Activated CD4-positive, alpha-beta T cell treated with anti-CD3 and anti-CD28 coated beads, Interleukin-2, amount 10 ng/mL, durations not matched to agents 24 days and 14 days (primary cell): Measurements from ENCODE around the gene MAP4K5. TPM values are rescaled to one million over a fixed set of nuclear protein-coding genes. Genes with fewer than 3 reads are reported as not detected.

ENCODE experiments used
- DNase-seq: peaks from one replicate; pipeline ENCODE4 v3.0.0; 2022
- H3K27ac Mint-ChIP-seq: one replicate; pipeline ENCODE4 v1.8.0; 2022; ENCODE audit warnings: mild to moderate bottlenecking, mixed read lengths
- H3K27me3 Mint-ChIP-seq: one replicate; pipeline ENCODE4 v1.8.0; 2022; ENCODE audit warnings: mixed read lengths
- H3K36me3 Mint-ChIP-seq: one replicate; pipeline ENCODE4 v1.8.0; 2022; ENCODE audit warnings: low read depth, mild to moderate bottlenecking, mixed read lengths
- H3K4me1 Mint-ChIP-seq: one replicate; pipeline ENCODE4 v1.8.0; 2021; ENCODE audit warnings: mixed read lengths
- H3K4me3 Mint-ChIP-seq: one replicate; pipeline ENCODE4 v1.8.0; 2022; ENCODE audit warnings: mild to moderate bottlenecking, moderate library complexity, mixed read lengths
- H3K9me3 Mint-ChIP-seq: one replicate; pipeline ENCODE4 v1.8.0; 2021; ENCODE audit warnings: mixed read lengths
- intact Hi-C: fragments of 100-400 bp; cut with micrococcal nuclease; formaldehyde crosslinking; loops from one replicate; pipeline ENCODE4 v1.15.1; 2023
- total RNA-seq: library from RNA; stranded (reverse); gene quantifications from 2 replicates; pipeline ENCODE4 v1.2.3, GENCODE V29; 2022

MAP4K5 gene
- total RNA-seq, 1 donor from 2014 or later: 24.6 TPM

DNA sequence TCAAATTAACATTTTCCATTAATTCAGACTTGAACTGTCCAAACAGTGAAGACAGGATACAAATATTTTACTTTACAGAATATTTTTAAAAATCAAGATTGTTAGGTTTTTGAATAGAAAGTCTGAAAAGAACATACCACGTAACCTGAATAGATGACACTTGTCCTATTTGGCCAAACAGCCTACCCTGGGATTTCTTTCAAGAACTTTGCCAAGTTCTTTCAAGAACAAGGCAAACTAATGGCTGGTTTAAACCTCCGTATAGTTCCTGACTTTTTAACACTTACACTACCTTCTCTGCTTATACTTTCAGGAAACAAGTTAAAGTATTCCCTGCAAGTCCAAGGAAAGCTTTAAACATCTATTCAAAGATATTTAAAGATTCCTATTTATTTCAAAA is 35.0 kb downstream of the MAP4K5 start:
- Mint-ChIP-seq H3K27me3 (no peaks in the 10 kb centered on the region), H3K4me3 (no peak overlapping the region), H3K4me1 (peaks cover 7% of the 10 kb centered on the region), H3K9me3 (no peaks in the 10 kb centered on the region), H3K36me3 (peaks cover 9% of the 10 kb centered on the region), H3K27ac (no peak overlapping the region)
- no peak for DNase-seq
- intact Hi-C loops: no loop called here

DNA sequence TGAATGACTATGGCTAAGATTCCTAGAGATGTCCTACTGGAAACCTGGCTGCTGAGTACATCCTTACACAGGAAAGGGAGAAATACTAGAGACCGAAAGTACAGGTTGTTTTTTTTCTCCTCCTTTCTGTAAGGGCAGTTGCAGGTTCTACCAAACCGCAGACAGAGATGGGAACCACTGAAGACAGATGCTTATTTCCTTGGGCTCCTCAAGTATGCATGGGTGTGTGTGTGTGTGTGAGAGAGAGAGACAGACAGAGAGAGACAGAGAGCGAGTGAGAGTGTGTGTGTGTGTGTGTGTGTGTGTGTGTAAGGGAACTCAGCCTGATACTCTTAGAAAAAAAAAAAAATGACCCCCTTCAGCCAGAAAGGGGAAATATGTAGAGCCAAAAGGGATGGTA is 42.5 kb downstream of the MAP4K5 start:
- no peak for DNase-seq
- Mint-ChIP-seq H3K27me3 (no peaks in the 10 kb centered on the region), H3K4me3 (no peak overlapping the region), H3K9me3 (no peaks in the 10 kb centered on the region), H3K27ac (no peak overlapping the region), H3K4me1 (no peaks in the 10 kb centered on the region), H3K36me3 (peaks cover 5% of the 10 kb centered on the region)
- intact Hi-C loops: no loop called here

DNA sequence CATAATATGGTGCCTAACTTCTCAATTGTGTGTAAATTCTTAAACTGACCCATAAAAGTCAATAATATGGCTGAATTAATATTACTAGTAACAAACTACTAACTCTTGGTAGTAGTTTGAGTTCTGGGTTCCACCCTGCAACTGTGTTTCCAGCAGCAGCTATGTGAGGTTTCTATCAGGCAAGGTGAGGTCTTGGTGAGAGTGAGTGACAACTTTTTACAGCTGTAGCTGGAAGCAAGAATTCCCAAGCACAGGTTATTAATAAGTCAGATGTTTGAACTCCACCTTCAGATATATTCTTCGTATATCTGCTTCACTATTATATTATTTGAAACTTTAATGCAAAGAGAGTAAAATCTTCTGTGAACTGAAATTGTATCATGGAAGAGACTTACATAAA is 43.8 kb downstream of the MAP4K5 start:
- intact Hi-C loops: no loop called here
- DNase-seq: no peak
- no peak overlapping the region for H3K27ac Mint-ChIP-seq
- no peaks in the 10 kb centered on the region for H3K4me1 Mint-ChIP-seq
- H3K4me3 Mint-ChIP-seq: no peak overlapping the region
- H3K36me3 Mint-ChIP-seq: peaks cover 3% of the 10 kb centered on the region
- H3K27me3 Mint-ChIP-seq: no peaks in the 10 kb centered on the region
- H3K9me3 Mint-ChIP-seq: no peaks in the 10 kb centered on the region

DNA sequence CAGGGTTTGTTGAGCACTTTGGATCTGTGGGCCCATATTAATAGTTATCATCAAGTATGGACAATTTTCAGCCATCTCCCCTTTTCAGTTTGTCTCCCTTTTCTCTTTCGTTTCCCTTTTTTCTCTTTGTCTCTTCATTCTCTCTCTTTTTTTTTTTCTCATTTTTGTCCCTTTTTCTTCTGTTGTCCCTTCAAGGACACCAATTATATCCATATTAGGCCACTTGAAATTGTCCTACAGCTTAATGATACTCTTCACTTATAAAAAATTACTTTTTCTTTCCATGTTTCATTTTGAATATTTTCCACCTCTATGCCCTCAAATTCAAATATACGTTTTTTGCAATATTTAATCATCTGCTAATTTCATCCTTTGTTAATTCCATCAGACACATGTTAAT is 53.3 kb downstream of the MAP4K5 start:
- Mint-ChIP-seq H3K4me1 (no peaks in the 10 kb centered on the region), H3K27me3 (no peaks in the 10 kb centered on the region), H3K36me3 (peaks cover 36% of the 10 kb centered on the region), H3K9me3 (peaks cover 24% of the 10 kb centered on the region), H3K4me3 (no peak overlapping the region), H3K27ac (no peak overlapping the region)
- no peak for DNase-seq
- intact Hi-C loops: no loop called here

DNA sequence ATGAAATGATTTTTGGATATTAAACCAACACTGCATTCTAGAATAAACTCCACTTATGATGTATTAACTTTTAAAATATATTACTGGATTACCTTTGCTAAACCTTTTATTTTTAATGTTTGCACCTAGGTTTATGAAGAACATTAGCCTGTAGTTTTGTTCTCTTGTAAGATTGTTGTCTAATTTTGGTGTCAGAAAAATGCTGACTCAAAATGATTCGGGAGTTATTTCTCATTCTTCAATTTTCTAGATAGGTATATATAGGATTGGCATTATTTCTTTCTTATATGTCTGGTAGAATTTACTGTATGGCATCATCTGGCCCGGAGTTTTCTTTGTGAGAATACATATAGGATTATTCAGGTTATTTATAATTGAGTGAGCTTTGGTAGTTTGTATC is 54.6 kb downstream of the MAP4K5 start:
- Mint-ChIP-seq H3K9me3 (peaks cover 26% of the 10 kb centered on the region), H3K27ac (no peak overlapping the region), H3K4me3 (no peak overlapping the region), H3K4me1 (no peaks in the 10 kb centered on the region), H3K27me3 (no peaks in the 10 kb centered on the region), H3K36me3 (peaks cover 49% of the 10 kb centered on the region)
- intact Hi-C loops: no loop called here
- no peak for DNase-seq

DNA sequence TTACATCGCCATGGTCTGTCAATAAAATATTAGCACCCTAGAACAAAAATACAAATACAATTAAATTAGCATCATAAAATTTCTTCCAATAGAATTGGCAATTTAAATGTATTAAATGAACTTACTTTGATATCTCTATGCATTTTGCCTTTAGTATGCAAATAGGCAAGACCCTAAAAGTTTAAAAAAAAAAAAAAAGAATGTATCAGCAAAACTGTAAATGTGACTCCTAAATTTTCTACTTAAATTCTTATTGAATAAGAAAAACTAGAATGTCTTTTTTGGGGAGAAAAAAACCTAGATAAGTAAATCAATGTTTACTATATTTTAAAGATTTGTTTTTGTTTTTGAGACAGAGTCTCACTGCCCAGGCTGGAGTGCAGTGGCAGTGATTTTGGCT is 56.2 kb downstream of the MAP4K5 start:
- no peaks in the 10 kb centered on the region for H3K4me1 Mint-ChIP-seq
- H3K36me3 Mint-ChIP-seq: peaks cover 61% of the 10 kb centered on the region
- H3K27ac Mint-ChIP-seq: no peak overlapping the region
- peaks cover 26% of the 10 kb centered on the region for H3K9me3 Mint-ChIP-seq
- H3K27me3 Mint-ChIP-seq: no peaks in the 10 kb centered on the region
- intact Hi-C loops: no loop called here
- H3K4me3 Mint-ChIP-seq: no peak overlapping the region
- DNase-seq: no peak

DNA sequence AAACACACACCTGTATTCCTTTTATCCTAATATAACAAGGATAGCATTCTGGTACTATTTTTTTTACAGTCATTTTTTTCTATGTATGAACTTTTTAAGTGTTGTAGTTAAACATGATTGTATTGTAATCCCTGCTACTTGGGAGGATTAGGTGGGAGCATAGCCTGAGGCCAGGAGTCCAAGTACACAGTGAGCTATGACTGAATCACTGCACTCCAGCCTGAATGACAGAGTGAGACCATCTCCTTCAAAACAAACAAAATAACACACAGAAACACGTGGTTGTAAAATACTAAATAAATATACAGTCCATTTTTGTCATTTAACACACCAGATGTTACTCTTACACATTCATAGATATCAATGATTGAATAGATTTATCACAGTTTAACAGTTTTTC is 56.9 kb downstream of the MAP4K5 start:
- DNase-seq: no peak
- H3K9me3 Mint-ChIP-seq: peaks cover 26% of the 10 kb centered on the region
- peaks cover 68% of the 10 kb centered on the region for H3K36me3 Mint-ChIP-seq
- no peak overlapping the region for H3K27ac Mint-ChIP-seq
- no peaks in the 10 kb centered on the region for H3K4me1 Mint-ChIP-seq
- intact Hi-C loops: no loop called here
- no peaks in the 10 kb centered on the region for H3K27me3 Mint-ChIP-seq
- no peak overlapping the region for H3K4me3 Mint-ChIP-seq

DNA sequence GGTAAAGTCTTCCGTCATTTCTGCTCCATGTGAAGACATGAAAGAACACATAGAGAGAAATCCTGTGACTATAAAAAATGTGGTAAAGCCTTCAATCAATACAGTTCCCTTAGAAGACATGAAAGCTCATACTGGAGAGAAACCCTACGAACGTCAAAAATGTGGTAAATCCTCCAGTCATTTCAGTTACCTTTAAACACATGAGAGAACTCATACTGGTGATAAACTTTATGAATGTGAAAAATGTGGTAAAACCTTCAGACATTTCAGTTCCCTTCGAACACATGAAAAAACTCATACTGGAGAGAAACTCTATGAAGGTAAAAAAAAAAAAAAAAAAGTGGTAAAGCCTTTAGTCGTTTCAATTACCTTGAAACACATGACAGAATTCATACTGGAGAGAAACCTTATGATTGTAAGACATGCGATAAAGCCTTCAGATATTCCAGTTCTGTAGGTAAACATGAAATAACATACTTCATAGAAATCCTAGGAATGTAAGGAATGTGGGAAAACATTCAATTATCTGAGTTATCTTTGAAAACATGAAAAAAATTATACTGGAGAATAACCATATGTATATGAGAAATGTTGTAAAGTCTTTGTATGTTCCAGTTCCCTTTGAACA is 60.4 kb downstream of the MAP4K5 start:
- no peaks in the 10 kb centered on the region for H3K27me3 Mint-ChIP-seq
- H3K9me3 Mint-ChIP-seq: peaks cover 22% of the 10 kb centered on the region
- no peak overlapping the region for H3K4me3 Mint-ChIP-seq
- peaks cover 2% of the 10 kb centered on the region for H3K4me1 Mint-ChIP-seq
- DNase-seq: no peak
- no peak overlapping the region for H3K27ac Mint-ChIP-seq
- intact Hi-C loops: no loop called here
- peaks cover 81% of the 10 kb centered on the region for H3K36me3 Mint-ChIP-seq

DNA sequence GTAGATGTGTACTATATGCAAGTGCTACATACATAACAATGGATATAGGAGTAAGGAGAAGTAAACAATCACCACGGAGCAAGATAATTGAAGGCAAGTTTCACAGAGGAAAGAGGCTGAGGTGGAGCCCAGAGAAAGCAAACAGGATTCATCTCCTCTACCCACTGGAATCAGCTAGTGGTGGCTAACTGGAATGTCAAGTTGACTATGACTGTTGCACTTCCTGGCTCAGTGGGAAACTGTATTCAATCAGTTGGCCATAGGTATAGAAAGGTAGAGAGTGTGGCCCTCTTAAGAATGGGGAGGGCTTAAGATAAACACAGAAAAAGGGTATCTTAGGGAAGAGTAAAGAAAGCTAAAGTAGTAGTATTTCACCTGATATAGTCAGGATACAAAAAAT is 62.4 kb downstream of the MAP4K5 start:
- Mint-ChIP-seq H3K9me3 (peaks cover 22% of the 10 kb centered on the region), H3K27ac (no peak overlapping the region), H3K36me3 (peaks cover 84% of the 10 kb centered on the region), H3K27me3 (no peaks in the 10 kb centered on the region), H3K4me1 (peaks cover 2% of the 10 kb centered on the region), H3K4me3 (no peak overlapping the region)
- DNase-seq: no peak
- intact Hi-C loops: no loop called here

DNA sequence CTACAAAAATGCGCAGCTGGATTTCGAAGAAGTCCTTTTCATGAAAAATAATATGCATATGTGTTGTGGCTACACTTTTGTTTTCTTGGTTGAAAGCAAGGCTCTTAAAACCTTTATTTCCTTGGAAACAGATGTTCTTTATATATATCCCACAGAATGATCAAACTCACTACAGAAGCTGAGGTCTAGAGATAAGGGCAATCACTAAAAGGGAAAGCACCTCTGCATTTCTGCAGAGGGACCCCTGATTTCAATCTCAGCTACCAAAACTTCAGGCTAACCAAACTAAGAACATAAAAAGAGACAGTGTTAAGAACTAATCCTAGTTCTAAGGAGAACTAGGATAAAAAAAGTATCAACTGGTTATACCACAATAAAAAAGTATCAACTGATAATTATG is 70.3 kb downstream of the MAP4K5 start:
- no peak for DNase-seq
- Mint-ChIP-seq H3K27ac (no peak overlapping the region), H3K36me3 (peaks cover 32% of the 10 kb centered on the region), H3K4me1 (no peaks in the 10 kb centered on the region), H3K27me3 (no peaks in the 10 kb centered on the region), H3K4me3 (no peak overlapping the region), H3K9me3 (peaks cover 4% of the 10 kb centered on the region)
- intact Hi-C loops: no loop called here

DNA sequence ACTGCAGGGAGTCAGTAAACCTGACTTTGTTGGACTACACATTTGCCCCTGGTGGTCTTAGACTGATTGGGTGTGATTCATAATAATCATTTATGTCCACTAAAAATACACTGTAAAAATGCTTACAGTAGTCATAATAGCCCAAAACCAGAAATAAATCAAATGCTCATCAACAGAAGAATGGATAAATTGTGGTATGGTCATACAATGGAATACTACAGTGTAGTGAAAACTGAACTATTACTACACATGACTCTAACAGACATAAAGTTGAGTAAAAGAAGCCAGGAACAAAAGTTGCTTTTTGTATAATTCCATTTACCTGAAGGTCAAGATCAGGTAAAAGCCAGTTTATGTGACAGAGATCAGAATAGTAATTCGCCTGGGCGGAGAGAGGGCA is 78.5 kb downstream of the MAP4K5 start:
- Mint-ChIP-seq H3K27ac (no peak overlapping the region), H3K4me3 (no peak overlapping the region), H3K4me1 (no peaks in the 10 kb centered on the region), H3K36me3 (peaks cover 47% of the 10 kb centered on the region), H3K27me3 (no peaks in the 10 kb centered on the region), H3K9me3 (peaks cover 6% of the 10 kb centered on the region)
- intact Hi-C loops: no loop called here
- DNase-seq: no peak

DNA sequence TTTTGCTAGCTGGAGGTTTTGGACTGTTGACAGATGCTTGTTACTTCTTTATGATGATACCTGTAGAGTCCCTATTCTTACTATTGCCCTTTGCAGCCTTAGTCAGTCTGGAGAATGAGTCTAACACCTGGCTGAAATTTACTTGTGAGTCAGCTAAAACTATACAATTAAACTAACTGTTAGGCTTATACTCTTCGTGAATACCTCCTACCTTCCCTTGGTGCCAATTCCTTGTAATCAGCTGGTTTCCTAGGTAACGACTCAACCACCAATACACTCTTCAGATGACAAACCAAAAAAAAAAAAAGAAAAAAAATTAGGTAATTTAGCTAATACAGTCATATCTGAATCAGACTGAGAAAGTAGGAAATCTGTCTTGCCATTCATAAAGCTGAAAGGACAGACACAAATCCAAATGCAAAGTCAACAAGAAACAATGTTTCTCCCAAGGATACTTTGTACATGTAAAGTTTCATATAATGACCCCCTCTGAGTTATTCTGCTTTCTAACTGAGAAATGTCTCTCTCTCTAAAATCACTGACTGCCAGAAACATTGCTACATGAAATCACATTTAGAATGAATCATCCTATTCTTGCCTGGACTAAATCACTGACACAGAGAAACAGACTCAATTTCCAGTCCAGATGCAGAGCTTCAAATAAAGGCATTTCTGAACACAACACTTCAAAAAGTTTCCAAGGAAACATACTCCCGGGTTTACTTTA is 79.2 kb downstream of the MAP4K5 start:
- Mint-ChIP-seq H3K9me3 (peaks cover 6% of the 10 kb centered on the region), H3K27me3 (no peaks in the 10 kb centered on the region), H3K4me3 (no peak overlapping the region), H3K4me1 (no peaks in the 10 kb centered on the region), H3K36me3 (peaks cover 48% of the 10 kb centered on the region), H3K27ac (no peak overlapping the region)
- no peak for DNase-seq
- intact Hi-C loops: no loop called here

DNA sequence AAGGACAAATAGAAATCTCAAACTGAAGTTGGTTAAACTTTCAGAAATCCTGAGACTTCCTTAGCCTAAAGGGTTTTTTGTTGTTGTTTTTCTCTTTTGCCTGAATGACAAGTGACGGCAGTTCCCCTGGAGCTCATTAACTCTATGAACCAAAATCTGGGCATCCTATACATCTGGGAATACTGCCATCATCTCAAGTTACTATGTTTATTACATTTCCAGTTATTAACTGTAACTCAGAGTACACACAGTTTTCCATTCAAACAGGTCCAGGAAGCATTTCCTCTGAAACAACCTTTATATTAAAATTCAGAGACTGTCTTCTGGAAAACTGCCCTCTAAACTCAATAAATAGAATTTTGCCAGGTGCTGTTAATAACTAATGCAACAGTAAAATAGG is 80.1 kb downstream of the MAP4K5 start:
- intact Hi-C loops: no loop called here
- Mint-ChIP-seq H3K4me3 (no peak overlapping the region), H3K9me3 (peaks cover 6% of the 10 kb centered on the region), H3K27me3 (no peaks in the 10 kb centered on the region), H3K36me3 (peaks cover 52% of the 10 kb centered on the region), H3K4me1 (no peaks in the 10 kb centered on the region), H3K27ac (no peak overlapping the region)
- DNase-seq: no peak

DNA sequence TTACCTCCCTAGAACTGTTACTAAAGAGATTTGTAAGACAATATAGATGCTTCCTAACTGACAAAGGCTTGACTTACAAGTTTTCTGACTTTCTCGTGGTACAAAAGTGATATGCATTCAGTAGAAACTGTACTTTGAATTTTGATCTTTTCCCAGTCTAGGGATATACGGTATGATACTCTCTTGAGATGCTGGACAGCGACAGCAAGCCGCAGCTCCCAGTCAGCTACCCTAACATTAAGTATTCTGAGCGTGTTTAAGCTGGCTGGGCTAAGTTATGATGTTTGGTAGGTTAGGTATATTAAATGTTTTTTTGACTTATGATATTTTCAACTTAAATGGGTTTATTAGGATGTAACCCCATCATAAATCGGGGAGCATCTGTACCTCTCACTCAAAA is 80.5 kb downstream of the MAP4K5 start:
- Mint-ChIP-seq H3K4me3 (no peak overlapping the region), H3K27me3 (no peaks in the 10 kb centered on the region), H3K27ac (no peak overlapping the region), H3K4me1 (no peaks in the 10 kb centered on the region), H3K36me3 (peaks cover 52% of the 10 kb centered on the region), H3K9me3 (peaks cover 6% of the 10 kb centered on the region)
- intact Hi-C loops: no loop called here
- DNase-seq: no peak

DNA sequence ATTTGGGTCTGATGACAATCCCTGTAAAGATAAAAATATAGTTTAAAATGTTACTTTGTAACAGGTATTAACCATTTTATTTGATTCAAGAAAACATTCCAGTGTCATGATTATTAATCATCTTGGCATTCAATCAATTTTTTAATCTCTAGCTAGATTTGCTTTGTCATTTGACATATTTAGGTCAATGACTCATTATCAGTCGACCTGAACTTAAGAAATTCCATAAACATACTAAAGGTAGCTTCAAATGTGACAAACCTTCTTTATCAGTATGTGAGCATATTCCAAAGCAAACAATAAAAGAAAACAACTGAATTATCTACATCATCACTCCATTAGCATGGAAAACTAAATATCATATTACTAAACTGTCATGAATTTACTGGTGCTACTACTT is 84.9 kb downstream of the MAP4K5 start:
- H3K4me1 Mint-ChIP-seq: no peaks in the 10 kb centered on the region
- peaks cover 42% of the 10 kb centered on the region for H3K36me3 Mint-ChIP-seq
- peaks cover 6% of the 10 kb centered on the region for H3K9me3 Mint-ChIP-seq
- no peak for DNase-seq
- intact Hi-C loops: no loop called here
- H3K4me3 Mint-ChIP-seq: no peak overlapping the region
- H3K27ac Mint-ChIP-seq: no peak overlapping the region
- no peaks in the 10 kb centered on the region for H3K27me3 Mint-ChIP-seq
